ENCODE results near the gene PPM1H. TPM values are rescaled to one million over a fixed set of nuclear protein-coding genes. Genes with fewer than 3 reads are reported as not detected.

The PPM1H gene
- total and polyA plus RNA-seq, 7 donors, result 0.92 to 4.3 (median 3.0) TPM

GRCh38 chr12:62847709-62848108 lies 87.2 kb downstream of the PPM1H start:
- H3K27ac ChIP-seq, result no peak overlapping the region
- no peak for DNase-seq
- no peak for TF ChIP-seq POLR2AphosphoS5 (IDR thresholded peaks at IDR 0.05)
- TF ChIP-seq EP300 (IDR thresholded peaks at IDR 0.05), result no peak
- TF ChIP-seq POLR2A (IDR thresholded peaks at IDR 0.05), result no peak
- TF ChIP-seq, protein P1, sequence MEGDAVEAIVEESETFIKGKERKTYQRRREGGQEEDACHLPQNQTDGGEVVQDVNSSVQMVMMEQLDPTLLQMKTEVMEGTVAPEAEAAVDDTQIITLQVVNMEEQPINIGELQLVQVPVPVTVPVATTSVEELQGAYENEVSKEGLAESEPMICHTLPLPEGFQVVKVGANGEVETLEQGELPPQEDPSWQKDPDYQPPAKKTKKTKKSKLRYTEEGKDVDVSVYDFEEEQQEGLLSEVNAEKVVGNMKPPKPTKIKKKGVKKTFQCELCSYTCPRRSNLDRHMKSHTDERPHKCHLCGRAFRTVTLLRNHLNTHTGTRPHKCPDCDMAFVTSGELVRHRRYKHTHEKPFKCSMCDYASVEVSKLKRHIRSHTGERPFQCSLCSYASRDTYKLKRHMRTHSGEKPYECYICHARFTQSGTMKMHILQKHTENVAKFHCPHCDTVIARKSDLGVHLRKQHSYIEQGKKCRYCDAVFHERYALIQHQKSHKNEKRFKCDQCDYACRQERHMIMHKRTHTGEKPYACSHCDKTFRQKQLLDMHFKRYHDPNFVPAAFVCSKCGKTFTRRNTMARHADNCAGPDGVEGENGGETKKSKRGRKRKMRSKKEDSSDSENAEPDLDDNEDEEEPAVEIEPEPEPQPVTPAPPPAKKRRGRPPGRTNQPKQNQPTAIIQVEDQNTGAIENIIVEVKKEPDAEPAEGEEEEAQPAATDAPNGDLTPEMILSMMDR (IDR thresholded peaks at IDR 0.05), result no peak
- H3K4me3 ChIP-seq, result no peak overlapping the region
- H3K36me3 ChIP-seq, result no peaks in the 10 kb centered on the region
- H3K4me1 ChIP-seq, result no peaks in the 10 kb centered on the region
- intact Hi-C loops (cut with DNase I), result no loop called here
- 42 to 68% methylated on average over 2 of the region's 2 CpGs for WGBS, 2 donors
- no peaks in the 10 kb centered on the region for H3K9me3 ChIP-seq
- no peaks in the 10 kb centered on the region for H3K27me3 ChIP-seq

DNA sequence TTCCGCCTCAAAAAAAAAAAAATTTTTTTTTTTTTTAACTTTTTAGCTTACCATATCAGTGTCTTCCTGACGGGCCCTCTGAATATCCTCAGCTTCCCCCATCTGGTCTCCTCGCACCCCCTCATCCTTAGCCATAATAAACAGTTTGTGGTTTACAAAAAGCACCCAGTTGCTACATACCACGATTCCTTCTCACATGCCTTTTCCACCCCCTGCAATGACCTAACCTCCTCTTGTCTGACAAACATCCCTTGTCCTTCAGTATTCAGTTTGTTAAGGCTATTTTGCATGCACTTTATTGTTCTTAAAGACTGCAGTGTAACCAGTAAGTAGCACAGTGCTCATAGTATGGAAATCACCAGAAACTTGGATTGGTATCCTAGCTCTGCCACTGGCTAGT lies 88.5 kb downstream of the PPM1H start:
- Histone ChIP-seq H3K27me3 (no peaks in the 10 kb centered on the region), H3K9me3 (no peaks in the 10 kb centered on the region), H3K27ac (no peak overlapping the region), H3K4me1 (no peaks in the 10 kb centered on the region), H3K36me3 (no peaks in the 10 kb centered on the region), H3K4me3 (no peak overlapping the region)
- no peak for DNase-seq
- 67 to 81% methylated on average over 4 of the region's 4 CpGs for WGBS, 2 donors
- no peak for TF ChIP-seq POLR2A (IDR thresholded peaks at IDR 0.05)
- TF ChIP-seq, protein P1 (IDR thresholded peaks at IDR 0.05), result no peak
- no peak for TF ChIP-seq POLR2AphosphoS5 (IDR thresholded peaks at IDR 0.05)
- intact Hi-C loops (cut with DNase I), result no loop called here

GRCh38 chr12:62844915-62845314 lies 90.0 kb downstream of the PPM1H start:
- intact Hi-C loops (cut with DNase I), result no loop called here
- no peaks in the 10 kb centered on the region for H3K27me3 ChIP-seq
- H3K9me3 ChIP-seq, result no peaks in the 10 kb centered on the region
- H3K27ac ChIP-seq, result no peak overlapping the region
- no peak for TF ChIP-seq POLR2A (IDR thresholded peaks at IDR 0.05)
- TF ChIP-seq EP300 (IDR thresholded peaks at IDR 0.05), result no peak
- TF ChIP-seq, protein P1 (IDR thresholded peaks at IDR 0.05), result no peak
- no peak for TF ChIP-seq POLR2AphosphoS5 (IDR thresholded peaks at IDR 0.05)
- H3K4me1 ChIP-seq, result no peaks in the 10 kb centered on the region
- WGBS, 2 donors, result 64 to 67% methylated on average over 2 of the region's 2 CpGs
- H3K4me3 ChIP-seq, result no peak overlapping the region
- no peak for DNase-seq
- H3K36me3 ChIP-seq, result no peaks in the 10 kb centered on the region

GRCh38 chr12:62843716-62844115 lies 91.2 kb downstream of the PPM1H start:
- DNase-seq, result no peak
- Histone ChIP-seq H3K27me3 (no peaks in the 10 kb centered on the region), H3K27ac (no peak overlapping the region), H3K4me3 (no peak overlapping the region), H3K36me3 (no peaks in the 10 kb centered on the region), H3K4me1 (no peaks in the 10 kb centered on the region), H3K9me3 (no peaks in the 10 kb centered on the region)
- WGBS, 2 donors, result 26 to 53% methylated on average over 1 of the region's 1 CpG
- TF ChIP-seq EP300 (IDR thresholded peaks at IDR 0.05), result no peak
- TF ChIP-seq POLR2AphosphoS5 (IDR thresholded peaks at IDR 0.05), result no peak
- intact Hi-C loops (cut with DNase I), result no loop called here

- intact Hi-C loops (cut with DNase I), result no loop called here
- 33 to 59% methylated on average over 3 of the region's 3 CpGs for WGBS, 2 donors
These were observed 93.1 kb downstream of the PPM1H start for GRCh38 chr12:62841846-62842245.

More at GRCh38 chr12:62841846-62842245, 93.1 kb downstream of the PPM1H start:
- H3K4me1 ChIP-seq, result no peaks in the 10 kb centered on the region
- H3K9me3 ChIP-seq, result no peaks in the 10 kb centered on the region
- H3K27ac ChIP-seq, result no peak overlapping the region
- H3K36me3 ChIP-seq, result no peaks in the 10 kb centered on the region
- no peaks in the 10 kb centered on the region for H3K27me3 ChIP-seq
- no peak for DNase-seq
- no peak overlapping the region for H3K4me3 ChIP-seq
- TF ChIP-seq, protein P1 (IDR thresholded peaks at IDR 0.05), result no peak

Data from sigmoid colon (tissue), 7 donors.